GM19463 (cell line): ENCODE data around the gene NLRC5.
"Not testable (repeated sequence)": the region's sequence is repeated elsewhere in the genome, so short reads cannot be mapped to it uniquely, and the experiment has no call there.

Experiments
- ATAC-seq: cut with Tn5 transposase; IDR thresholded peaks from one replicate; pipeline ENCODE4 v1.9.1; 2021; ENCODE audit warnings: mild to moderate bottlenecking, moderate library complexity; ENCODE audit not compliant: unreplicated experiment

NLRC5 gene

DNA sequence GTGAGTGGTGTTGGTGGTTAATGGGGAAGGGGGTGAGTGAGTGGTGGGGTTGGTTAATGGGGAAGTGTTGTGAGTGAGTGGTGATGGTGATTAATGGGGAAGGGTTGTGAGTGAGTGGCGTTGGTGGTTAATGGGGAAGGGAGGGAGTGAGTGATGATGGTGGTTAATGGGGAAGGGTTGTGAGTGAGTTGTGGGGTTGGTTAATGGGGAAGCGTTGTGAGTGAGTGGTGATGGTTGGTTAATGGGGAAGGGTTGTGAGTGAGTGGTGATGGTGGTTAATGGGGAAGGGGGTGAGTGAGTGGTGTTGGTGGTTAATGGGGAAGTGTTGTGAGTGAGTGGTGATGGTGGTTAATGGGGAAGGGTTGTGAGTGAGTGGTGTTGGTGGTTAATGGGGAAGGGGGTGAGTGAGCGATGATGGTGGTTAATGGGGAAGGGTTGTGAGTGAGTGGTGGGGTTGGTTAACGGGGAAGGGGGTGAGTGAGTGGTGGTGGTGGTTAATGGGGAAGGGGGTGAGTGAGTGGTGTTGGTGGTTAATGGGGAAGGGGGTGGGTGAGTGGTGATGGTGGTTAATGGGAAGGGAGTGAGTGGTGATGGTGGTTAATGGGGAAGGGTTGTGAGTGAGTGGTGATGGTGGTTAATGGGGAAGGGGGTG, 81.8 kb downstream of the NLRC5 start:
- not testable (repeated sequence) for ATAC-seq

DNA sequence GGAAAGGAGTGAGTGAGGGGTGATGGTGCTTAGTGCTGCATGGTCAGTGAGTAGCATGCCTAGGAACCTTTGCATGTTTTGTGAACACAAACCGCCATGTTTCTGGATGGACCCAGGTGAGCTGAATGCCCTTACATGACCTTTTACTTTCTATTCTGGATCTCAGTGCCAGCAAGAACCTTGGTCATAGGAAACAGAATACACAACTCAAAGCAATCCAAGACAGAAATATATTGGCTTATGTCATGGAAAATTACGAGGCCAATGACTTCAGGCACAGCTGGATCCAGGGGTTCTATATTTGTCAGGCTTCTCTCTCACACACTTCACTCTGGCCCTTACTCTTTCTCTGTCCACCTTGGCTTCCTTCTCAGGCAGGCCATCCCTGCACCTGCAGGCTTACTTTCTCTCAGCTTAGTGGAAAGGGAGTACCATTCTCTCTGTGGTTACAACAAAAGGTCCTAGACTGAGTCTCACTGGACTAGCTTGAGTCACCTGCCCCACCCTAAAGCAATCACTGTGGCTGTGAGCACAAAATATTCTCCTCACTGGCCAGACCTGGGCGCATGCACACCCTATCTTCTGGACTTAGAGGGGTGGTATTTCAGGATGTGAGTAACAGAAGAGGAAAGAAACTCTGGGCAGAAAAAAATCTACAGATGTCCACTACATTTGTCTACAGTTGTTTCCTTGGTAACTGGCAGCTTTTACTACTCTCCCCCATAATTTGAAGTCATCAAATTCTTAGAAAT, 82.7 kb downstream of the NLRC5 start:
- no peak for ATAC-seq

- ATAC-seq = no peak
These were observed 83.4 kb downstream of the NLRC5 start for GRCh38 chr16:57072616-57073275.

DNA sequence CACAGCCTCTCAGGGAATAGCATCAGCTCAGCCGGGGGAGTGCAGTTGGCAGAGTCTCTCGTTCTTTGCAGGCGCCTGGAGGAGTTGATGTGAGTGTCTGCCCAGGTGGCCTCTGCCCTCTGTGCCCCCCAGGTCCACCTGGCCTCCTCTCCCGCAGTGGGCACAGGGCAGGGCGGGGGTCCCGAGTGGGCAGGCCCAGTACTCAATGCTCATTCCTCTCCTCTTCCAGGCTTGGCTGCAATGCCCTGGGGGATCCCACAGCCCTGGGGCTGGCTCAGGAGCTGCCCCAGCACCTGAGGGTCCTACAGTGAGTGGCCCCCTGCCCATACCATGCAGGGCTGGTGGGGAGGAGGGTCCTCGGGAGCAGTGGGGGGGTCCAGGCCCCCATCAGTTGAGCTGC, 88.4 kb downstream of the NLRC5 start:
- ATAC-seq = no peak

DNA sequence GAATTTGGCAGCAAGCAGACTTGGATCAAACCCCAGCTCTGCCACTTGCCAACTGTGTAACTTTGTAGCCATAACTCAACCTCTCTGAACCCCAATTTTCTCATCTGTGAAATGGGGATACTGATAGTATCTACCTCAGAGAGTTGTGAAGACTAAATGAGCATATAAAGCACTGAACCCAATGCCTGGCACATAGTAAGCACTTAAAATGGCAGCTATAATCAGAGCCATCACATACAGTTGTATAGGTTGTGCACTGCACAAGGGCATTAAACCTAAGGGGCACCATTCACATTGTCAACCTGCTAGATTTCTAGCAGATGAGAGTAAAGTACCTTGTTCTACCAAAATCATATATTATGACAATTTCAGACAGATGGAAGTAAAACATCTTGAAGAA, 92.4 kb downstream of the NLRC5 start:
- ATAC-seq = no peak

DNA sequence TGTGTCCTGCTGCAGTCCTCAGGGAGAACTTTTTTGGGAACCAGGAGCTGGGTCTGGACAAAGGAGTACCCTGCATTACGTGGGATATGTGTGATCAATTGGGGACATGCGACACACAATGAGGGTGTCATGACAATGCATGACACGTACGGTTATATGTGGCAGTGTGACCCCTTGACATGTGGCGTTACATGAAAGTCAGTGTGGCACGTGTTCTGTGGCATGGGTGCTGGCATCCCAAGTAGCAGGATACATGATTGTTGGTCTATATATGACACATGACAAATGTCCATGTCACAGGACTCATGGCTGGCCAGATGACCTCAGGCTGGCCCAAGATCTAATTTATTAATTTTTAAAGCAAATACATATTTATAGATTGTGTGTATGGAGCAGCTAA, 93.3 kb downstream of the NLRC5 start:
- ATAC-seq = no peak

GRCh38 chr16:57083485-57084126, 94.2 kb downstream of the NLRC5 start:
- ATAC-seq = no peak

DNA sequence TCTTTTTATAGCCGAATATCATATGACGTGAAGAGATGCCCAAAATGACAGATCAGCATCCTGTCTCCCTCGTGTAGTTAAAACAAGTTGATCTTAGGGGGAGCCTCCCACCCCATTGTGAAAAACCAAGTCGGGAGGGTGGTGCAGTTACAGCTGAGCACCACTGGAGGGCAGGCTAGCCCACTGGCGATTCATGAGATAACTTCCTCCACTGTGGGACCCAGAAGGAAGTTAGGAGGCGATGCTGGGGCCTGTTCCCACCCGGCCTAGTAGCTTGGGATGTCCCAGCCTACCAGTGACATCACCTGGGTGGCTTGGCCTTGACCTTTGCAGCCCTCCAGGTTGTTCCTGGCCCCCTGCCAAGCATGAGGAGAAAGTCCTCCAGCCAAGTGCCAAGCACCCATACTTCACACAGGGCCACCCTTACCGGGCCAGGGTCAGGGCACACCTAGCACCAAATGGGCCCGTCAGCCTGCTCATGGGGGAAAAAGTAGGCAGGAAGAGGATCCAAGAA, 95.0 kb downstream of the NLRC5 start:
- no peak for ATAC-seq

- ATAC-seq = no peak
These were observed 95.6 kb downstream of the NLRC5 start for GRCh38 chr16:57084996-57085395.

DNA sequence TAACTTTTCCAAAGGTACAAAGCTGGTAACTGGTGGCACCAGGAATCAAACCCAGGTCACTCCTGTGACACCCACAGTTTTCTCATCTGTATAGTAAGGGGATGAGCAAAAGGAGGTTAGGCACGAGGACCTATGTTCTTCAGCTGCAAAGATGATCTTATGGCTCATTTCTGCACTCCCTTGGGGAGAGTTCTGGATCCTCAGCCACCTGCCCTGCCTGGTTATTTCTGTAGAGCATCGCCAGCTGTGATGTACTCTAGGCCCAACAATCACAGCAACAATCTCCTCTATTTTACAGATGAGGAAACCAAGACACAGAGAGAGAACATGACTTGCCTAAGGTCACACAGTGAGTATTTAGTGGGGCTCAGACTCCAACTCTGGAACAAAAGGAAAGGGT, 97.6 kb downstream of the NLRC5 start:
- ATAC-seq = no peak

GRCh38 chr16:57089406-57089805, 100.0 kb downstream of the NLRC5 start:
- ATAC-seq = no peak

DNA sequence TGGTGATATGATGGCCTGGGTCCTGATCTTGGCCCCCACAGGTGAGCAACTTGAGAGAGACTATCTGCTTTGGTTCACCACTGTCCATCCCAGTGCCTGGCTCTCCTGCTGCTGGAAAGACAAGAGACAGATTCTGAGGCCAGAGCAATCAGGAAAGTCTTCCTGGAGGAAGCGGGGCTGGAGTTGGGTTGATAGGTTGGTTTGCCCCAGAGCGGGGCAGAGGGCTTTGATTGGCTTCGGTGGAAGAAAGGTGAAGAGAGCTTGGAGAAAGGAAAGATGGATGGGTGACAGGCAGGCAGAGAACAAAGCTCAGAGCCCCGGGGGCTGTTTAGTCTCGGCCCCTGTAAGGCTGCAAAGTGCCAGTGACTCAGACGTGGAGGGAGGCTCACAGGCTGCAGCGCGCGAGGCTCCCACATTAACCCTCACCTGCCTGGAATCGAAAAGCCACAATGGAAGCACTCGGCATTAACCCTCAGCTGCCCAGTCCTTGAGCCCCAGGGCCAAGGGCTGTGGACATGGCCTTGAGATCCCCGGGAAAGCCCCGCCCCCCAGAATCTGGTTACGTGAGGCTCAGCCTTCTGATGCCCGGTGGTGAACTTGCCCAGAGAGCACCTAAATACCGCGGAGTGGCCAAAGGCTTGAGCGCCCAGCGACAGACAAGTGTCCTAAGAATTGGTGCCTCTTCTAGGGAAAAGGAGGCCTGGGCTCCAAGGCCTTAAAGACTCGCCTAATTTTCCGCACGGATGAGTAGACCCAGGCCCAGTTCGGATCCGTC, 102.0 kb downstream of the NLRC5 start:
- ATAC-seq = no peak

DNA sequence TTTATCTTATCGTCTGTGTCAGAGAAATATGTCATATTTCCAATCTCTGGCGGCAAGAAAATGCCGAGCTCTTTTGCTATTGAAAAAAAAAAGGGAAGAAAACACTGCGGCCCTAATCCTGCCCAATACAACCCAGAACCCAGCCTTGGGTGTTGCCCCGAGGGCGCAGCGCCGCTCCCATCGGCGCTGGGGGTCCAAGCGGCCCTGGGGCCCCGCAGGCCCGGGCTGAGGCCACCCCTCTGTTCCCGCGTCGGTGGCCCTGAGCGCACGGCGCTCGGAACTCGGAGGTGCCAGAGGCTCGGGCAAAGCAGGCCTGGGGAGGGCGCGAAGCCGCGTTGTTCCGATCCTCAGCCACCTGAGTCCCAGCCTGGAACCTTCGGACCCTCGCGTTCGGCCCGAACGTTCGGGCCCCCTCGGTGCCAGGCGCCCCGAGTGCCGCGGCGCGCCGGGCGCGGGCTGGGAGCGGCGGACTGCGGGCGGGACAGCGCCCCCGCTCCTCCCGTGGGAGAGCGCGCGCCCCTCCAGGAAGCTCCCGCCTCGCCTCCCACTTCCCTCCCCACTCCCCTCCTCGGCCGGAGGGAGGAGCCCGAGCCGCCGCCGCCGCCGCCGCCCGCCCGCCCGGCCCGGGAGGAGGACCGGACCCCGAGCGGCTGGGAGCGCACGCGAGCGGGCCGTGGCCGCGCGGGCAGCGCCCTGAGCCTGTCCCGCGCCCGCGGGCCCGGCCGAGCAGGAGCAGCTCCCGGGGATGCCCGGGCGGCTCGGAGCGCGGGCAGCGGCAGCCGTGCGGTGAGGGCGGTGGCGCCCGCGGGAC, 102.8 kb downstream of the NLRC5 start, which contains the start of gene CPNE2:
Gene CPNE2, plus strand, starts transcription at position 609 of the 811 bp plus-strand sequence. CDS start 18,160 bp downstream, outside the sequence.
- peak; percentile 53 for ATAC-seq

- peak; percentile 49 for ATAC-seq
These were observed 103.5 kb downstream of the NLRC5 start for GRCh38 chr16:57092786-57093411.

GRCh38 chr16:57093666-57094564, 104.6 kb downstream of the NLRC5 start:
- ATAC-seq = no peak

DNA sequence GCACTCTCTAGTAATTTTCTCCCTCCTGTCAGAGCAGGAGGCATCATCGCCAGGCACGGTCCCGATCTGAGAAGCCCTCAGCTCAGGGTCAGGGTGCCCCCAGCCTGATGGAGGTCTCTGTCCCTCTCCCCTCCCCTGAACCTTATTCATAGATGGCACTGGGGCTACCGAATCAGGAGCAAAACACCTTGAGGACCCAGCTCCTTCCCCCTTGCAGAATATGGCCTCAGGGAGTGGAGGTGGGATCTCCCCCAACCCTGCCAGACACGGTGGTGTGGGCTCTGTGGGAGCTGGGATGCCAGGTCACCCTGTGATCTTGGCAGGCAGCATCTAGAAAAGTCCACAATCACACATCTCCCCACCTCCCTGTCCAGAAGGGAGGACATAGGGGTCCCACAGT, 105.6 kb downstream of the NLRC5 start:
- no peak for ATAC-seq

- ATAC-seq = no peak
These were observed 106.8 kb downstream of the NLRC5 start for GRCh38 chr16:57096192-57096591.

DNA sequence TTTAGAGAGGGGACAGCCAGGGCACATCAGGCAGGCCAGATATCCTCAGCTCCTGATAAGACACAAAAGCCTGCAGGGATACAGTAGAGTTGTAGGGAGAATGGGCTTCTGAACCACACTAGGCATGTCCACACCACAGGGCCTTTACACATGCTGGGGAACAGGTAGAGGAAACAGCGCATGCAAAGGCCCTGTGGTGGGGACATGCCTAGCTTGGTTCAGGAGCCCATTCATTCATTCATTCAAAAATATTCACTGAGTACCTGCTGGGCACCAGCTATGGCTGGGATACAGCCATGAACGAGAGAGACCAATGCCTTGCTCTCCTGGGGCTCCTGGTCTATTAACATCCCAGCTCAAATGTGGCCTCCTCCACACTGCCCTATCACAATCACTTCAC, 107.4 kb downstream of the NLRC5 start:
- no peak for ATAC-seq
